Glutamatergic neuron (in vitro differentiated cells): ENCODE measurements around the gene XRN1. TPM values are rescaled to one million over a fixed set of nuclear protein-coding genes. Genes with fewer than 3 reads are reported as not detected.
"Not testable (repeated sequence)": the region's sequence is repeated elsewhere in the genome, so short reads cannot be mapped to it uniquely, and the experiment has no call there.

Experiments
- DNase-seq: peaks from one replicate; pipeline ENCODE4 v3.0.0; 2022
- H3K27ac Mint-ChIP-seq: one replicate; pipeline ENCODE4 v1.8.0; 2020; ENCODE audit warnings: mild to moderate bottlenecking, mixed read lengths, inconsistent platforms; ENCODE audit not compliant: unreplicated experiment
- H3K27me3 Mint-ChIP-seq: one replicate; pipeline ENCODE4 v1.8.0; 2020; ENCODE audit warnings: mild to moderate bottlenecking, moderate library complexity, mixed read lengths, inconsistent platforms; ENCODE audit not compliant: unreplicated experiment
- H3K36me3 Mint-ChIP-seq: one replicate; pipeline ENCODE4 v1.8.0; 2020; ENCODE audit warnings: mild to moderate bottlenecking, mixed read lengths, inconsistent platforms; ENCODE audit not compliant: unreplicated experiment
- H3K4me1 Mint-ChIP-seq: one replicate; pipeline ENCODE4 v1.8.0; 2020; ENCODE audit warnings: mild to moderate bottlenecking, low read depth, mixed read lengths, inconsistent platforms; ENCODE audit not compliant: unreplicated experiment
- H3K4me3 Mint-ChIP-seq: one replicate; pipeline ENCODE4 v1.8.0; 2020; ENCODE audit warnings: mild to moderate bottlenecking, mixed read lengths, inconsistent platforms; ENCODE audit not compliant: unreplicated experiment
- H3K9me3 Mint-ChIP-seq: one replicate; pipeline ENCODE4 v1.8.0; 2020; ENCODE audit warnings: mild to moderate bottlenecking, moderate library complexity, mixed read lengths, inconsistent platforms; ENCODE audit not compliant: unreplicated experiment
- total RNA-seq: library from RNA; stranded (reverse); fragmentation: NEBNext Ultra II Directional; extraction: Animal tissue kit (Norgen Biotek cat#: 25700); gene quantifications from one replicate; pipeline ENCODE4 v1.2.1, GENCODE V29; 2021; ENCODE audit not compliant: unreplicated experiment
- TF ChIP-seq, protein P1 (sequence below): fragments of 200-600 bp; sonication (generic); IDR thresholded peaks from one replicate; pipeline ENCODE4 v1.5.0; 2021; ENCODE audit not compliant: partially characterized antibody, unreplicated experiment

Gene XRN1
- total RNA-seq, 1 donor from 2014 or later, result 46.1 TPM

- Mint-ChIP-seq H3K9me3 (no peaks in the 10 kb centered on the region), H3K27me3 (no peaks in the 10 kb centered on the region), H3K36me3 (no peaks in the 10 kb centered on the region), H3K4me1 (no peaks in the 10 kb centered on the region), H3K27ac (no peak overlapping the region), H3K4me3 (no peak overlapping the region)
- no peak for DNase-seq
- TF ChIP-seq, protein P1, sequence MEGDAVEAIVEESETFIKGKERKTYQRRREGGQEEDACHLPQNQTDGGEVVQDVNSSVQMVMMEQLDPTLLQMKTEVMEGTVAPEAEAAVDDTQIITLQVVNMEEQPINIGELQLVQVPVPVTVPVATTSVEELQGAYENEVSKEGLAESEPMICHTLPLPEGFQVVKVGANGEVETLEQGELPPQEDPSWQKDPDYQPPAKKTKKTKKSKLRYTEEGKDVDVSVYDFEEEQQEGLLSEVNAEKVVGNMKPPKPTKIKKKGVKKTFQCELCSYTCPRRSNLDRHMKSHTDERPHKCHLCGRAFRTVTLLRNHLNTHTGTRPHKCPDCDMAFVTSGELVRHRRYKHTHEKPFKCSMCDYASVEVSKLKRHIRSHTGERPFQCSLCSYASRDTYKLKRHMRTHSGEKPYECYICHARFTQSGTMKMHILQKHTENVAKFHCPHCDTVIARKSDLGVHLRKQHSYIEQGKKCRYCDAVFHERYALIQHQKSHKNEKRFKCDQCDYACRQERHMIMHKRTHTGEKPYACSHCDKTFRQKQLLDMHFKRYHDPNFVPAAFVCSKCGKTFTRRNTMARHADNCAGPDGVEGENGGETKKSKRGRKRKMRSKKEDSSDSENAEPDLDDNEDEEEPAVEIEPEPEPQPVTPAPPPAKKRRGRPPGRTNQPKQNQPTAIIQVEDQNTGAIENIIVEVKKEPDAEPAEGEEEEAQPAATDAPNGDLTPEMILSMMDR, result no peak
Observed at GRCh38 chr3:142418926-142419592, 28.8 kb downstream of the XRN1 start.

DNA sequence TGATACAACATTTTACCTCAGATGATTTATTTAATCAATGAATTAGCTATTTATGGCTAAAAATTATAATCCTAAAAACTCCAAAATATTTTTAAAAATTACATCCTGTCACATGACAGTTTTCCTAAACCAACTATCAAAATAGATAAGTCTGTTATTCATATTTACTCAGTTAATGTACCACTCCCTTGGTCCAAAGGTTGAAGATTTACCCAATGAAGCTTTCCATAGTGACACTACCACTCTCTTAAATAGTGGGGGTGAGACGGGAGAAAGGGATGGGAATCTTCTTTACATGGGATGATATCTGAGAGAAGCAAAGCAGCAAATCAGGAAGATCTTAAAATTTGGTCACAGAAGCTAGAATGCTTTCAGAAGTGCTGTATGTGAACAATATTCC, 30.5 kb downstream of the XRN1 start:
- Mint-ChIP-seq H3K4me1 (no peaks in the 10 kb centered on the region), H3K4me3 (no peak overlapping the region), H3K36me3 (no peaks in the 10 kb centered on the region), H3K27me3 (no peaks in the 10 kb centered on the region), H3K27ac (no peak overlapping the region), H3K9me3 (no peaks in the 10 kb centered on the region)
- no peak for DNase-seq
- TF ChIP-seq, protein P1, result no peak

DNA sequence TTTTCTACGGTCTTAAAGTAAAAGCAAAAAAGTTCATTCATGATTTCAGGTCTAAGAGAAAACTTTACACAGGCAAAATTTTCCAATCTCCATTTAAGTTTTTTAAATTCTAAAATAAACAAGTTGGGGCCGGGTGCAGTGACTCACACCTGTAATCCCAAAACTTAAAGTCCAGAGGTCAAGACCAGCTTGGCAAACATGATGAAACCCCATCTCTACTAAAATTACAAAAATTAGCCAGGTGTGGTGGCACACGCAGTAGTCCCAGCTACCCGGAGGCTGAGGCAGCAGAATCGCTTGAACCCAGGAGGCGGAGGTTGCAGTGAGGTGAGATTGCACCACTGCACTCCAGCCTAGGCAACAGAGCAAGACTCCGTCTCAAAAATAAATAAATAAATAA, 47.3 kb downstream of the XRN1 start:
- H3K36me3 Mint-ChIP-seq, H3K27ac Mint-ChIP-seq, H3K9me3 Mint-ChIP-seq, DNase-seq, H3K27me3 Mint-ChIP-seq, H3K4me1 Mint-ChIP-seq, H3K4me3 Mint-ChIP-seq: not testable (repeated sequence)

GRCh38 chr3:142394921-142395622, 52.8 kb downstream of the XRN1 start:
- Mint-ChIP-seq H3K4me1 (no peaks in the 10 kb centered on the region), H3K36me3 (peaks cover 4% of the 10 kb centered on the region), H3K27ac (no peak overlapping the region), H3K27me3 (no peaks in the 10 kb centered on the region), H3K4me3 (no peak overlapping the region), H3K9me3 (no peaks in the 10 kb centered on the region)
- TF ChIP-seq, protein P1, result no peak
- no peak for DNase-seq

- Mint-ChIP-seq H3K4me3 (no peak overlapping the region), H3K4me1 (no peaks in the 10 kb centered on the region), H3K27me3 (no peaks in the 10 kb centered on the region), H3K27ac (no peak overlapping the region), H3K36me3 (peaks cover 10% of the 10 kb centered on the region), H3K9me3 (no peaks in the 10 kb centered on the region)
- TF ChIP-seq, protein P1, result no peak
- no peak for DNase-seq
Observed at GRCh38 chr3:142385078-142385477, 62.8 kb downstream of the XRN1 start.
